Gastroesophageal sphincter (tissue), 3 donors: ENCODE results near the gene EMP2.

Experiments
- EP300 ChIP-seq: sonication (generic); formaldehyde crosslinking; IDR thresholded peaks from one replicate; pipeline ENCODE4 v1.6.1; 2017; ENCODE audit warnings: antibody characterized with exemption, mild to moderate bottlenecking
- POLR2AphosphoS5 ChIP-seq: sonication (generic); formaldehyde crosslinking; IDR thresholded peaks from one replicate; pipeline ENCODE4 v1.6.1; 2017; ENCODE audit warnings: antibody characterized with exemption
- TF ChIP-seq, protein P1 (sequence below), 4 experiments: fragments of 200-600 bp in 2 of 4; fragments of 450-650 bp in 2 of 4; sonication (generic) in 1 of 4; IDR thresholded peaks; one replicate each; pipeline ENCODE4 v1.5.1; 2017 to 2019; ENCODE audit warnings: antibody characterized with exemption in 4 of 4, mild to moderate bottlenecking in 2 of 4, moderate library complexity in 2 of 4

DNA sequence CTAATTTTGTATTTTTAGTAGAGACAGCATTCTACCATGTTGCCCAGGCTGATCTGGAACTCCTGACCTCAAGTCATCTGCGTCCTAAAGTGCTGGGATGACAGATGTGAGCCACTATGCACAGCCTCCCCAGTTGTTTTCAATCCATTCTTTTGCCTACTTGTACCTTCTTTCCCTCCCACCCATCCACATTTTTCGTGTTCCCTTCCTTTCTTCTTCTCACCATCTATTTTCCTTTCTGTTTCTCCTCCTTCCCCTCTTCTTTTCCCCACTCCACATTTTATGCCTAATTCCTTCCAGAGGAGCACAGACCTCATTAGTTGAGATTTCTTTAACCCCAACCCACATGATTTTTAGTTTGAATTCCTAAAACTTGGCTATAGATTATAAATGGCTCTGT is 100.2 kb downstream of the EMP2 start:
- TF ChIP-seq, protein P1, sequence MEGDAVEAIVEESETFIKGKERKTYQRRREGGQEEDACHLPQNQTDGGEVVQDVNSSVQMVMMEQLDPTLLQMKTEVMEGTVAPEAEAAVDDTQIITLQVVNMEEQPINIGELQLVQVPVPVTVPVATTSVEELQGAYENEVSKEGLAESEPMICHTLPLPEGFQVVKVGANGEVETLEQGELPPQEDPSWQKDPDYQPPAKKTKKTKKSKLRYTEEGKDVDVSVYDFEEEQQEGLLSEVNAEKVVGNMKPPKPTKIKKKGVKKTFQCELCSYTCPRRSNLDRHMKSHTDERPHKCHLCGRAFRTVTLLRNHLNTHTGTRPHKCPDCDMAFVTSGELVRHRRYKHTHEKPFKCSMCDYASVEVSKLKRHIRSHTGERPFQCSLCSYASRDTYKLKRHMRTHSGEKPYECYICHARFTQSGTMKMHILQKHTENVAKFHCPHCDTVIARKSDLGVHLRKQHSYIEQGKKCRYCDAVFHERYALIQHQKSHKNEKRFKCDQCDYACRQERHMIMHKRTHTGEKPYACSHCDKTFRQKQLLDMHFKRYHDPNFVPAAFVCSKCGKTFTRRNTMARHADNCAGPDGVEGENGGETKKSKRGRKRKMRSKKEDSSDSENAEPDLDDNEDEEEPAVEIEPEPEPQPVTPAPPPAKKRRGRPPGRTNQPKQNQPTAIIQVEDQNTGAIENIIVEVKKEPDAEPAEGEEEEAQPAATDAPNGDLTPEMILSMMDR (IDR thresholded peaks at IDR 0.05) = no peak
- no peak for TF ChIP-seq POLR2AphosphoS5
- no peak for TF ChIP-seq EP300
